Activated T-cell treated with anti-CD3 and anti-CD28 coated beads for 48 hours (primary cell): Measurements from ENCODE around the gene BCORL1.

ENCODE experiments used
- DNase-seq: peaks from one replicate; pipeline ENCODE4 v3.0.0-alpha.2; 2020; ENCODE audit warnings: low read depth

BCORL1 gene, protein sequence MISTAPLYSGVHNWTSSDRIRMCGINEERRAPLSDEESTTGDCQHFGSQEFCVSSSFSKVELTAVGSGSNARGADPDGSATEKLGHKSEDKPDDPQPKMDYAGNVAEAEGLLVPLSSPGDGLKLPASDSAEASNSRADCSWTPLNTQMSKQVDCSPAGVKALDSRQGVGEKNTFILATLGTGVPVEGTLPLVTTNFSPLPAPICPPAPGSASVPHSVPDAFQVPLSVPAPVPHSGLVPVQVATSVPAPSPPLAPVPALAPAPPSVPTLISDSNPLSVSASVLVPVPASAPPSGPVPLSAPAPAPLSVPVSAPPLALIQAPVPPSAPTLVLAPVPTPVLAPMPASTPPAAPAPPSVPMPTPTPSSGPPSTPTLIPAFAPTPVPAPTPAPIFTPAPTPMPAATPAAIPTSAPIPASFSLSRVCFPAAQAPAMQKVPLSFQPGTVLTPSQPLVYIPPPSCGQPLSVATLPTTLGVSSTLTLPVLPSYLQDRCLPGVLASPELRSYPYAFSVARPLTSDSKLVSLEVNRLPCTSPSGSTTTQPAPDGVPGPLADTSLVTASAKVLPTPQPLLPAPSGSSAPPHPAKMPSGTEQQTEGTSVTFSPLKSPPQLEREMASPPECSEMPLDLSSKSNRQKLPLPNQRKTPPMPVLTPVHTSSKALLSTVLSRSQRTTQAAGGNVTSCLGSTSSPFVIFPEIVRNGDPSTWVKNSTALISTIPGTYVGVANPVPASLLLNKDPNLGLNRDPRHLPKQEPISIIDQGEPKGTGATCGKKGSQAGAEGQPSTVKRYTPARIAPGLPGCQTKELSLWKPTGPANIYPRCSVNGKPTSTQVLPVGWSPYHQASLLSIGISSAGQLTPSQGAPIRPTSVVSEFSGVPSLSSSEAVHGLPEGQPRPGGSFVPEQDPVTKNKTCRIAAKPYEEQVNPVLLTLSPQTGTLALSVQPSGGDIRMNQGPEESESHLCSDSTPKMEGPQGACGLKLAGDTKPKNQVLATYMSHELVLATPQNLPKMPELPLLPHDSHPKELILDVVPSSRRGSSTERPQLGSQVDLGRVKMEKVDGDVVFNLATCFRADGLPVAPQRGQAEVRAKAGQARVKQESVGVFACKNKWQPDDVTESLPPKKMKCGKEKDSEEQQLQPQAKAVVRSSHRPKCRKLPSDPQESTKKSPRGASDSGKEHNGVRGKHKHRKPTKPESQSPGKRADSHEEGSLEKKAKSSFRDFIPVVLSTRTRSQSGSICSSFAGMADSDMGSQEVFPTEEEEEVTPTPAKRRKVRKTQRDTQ (N-terminal part only)

DNA sequence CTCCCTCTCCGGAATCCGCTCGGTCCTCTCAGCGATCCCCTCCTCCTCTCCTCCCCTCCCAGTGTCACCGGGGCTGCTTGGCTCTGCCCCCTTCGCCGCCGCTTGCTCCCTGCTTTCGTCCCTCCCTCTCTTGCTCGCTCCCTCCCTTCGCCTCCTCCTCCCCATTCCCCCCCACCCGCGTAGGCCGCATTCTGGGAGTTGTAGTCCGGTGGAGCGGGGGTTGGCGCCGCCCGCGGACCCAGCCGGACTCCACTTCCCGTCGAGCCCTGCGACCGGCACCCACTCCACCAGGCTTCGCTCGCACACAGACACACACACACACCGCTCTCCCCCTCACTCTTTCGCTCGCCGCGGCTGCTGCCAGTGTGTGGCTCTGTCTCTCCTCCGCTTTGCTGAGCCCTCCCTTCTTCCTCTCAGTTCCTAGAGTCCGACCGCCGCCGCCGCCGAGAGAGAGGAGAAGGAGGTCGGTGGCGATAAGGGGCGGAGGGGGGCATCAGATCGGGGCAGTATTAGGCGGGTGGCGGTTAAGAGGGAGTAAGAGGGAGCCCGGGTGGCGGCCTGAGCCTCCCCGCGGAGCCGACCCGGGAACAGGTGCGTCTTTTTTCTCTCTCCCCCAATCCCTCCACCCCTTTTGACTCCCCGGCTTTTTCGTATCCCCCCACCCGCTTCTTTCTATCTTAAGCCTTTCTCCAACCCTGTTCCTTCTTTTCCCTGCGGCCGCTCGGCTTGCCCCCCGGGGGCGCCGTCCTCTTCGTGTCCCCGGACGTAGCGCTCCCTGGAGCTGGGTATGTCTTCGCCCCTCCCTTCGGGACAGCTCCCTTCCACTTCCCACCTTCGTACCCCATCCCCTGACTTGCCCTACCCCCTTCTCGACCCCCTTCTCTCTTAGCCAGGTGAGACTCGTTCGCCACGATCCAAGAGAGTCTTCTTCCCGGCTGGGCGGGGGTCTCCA lies at the start of gene BCORL1:
Gene BCORL1 (plus strand): TSS at position 336 of the 952 bp plus-strand sequence. CDS start 22,597 bp downstream, outside the sequence.
- DNase-seq: peak; percentile 82

DNA sequence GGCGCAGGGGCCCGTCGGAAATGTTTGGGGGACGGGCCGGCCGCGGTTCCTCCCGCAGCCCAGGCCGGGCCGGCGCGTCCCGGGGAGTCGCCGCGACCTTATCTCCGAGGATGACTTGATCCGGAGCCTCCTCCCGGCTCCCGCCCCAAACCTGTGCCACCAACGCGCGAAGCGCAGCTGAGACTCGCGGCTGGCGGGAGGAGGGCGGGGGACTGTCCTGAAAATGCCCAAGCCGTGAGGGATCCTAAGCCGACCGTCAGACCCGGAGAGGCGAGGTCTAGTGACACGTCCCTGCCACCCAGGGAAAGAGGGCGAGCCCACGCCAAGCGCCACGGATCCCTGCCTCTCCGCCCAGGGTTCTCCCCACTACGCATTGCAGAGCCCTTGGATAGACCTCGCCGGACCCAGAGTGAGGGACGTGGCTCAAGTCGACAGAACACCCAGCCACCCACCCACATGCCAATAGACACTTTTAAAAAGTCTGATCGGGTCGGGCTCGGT lies 49.6 kb upstream of the BCORL1 start:
- DNase-seq: peak; percentile 4

DNA sequence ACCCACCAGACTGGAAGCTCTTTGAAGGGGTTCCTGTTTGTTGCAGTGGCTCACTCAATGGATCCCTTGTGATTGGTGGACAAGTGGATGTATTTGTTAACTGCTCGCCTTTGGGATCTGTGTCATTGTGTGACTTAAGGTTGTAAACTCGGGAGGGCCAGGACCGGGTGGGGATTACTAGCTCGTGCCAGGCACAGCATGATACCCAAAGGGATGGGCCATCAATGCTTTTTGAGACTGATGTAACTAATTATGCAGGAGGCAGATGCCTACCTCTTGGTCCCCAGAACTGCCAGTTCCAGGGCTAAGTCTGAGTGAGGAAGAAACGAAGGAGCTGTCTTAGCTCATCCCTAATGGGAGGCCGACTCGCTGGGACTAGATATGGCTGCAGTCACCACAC lies 48.7 kb upstream of the BCORL1 start:
- no peak for DNase-seq

DNA sequence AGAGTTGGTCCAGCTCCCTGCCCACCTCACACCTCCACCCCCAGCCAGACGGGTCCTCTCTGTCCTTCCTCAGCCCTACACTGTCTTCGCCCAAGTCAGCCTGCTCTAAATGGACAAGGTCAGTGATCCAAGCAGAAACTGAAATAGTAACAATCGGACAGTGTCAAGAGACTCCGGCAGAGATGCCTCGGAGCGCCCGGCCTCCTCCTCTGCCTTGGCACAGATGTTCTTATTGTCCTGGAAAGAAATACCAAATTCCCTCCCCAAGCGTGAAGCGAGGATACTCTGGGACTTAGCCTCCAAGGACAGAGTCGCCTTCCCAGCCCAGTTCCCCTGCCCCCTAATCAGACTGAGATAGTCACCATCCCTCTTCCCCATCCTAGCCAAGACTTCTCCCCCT lies 48.0 kb upstream of the BCORL1 start:
- no peak for DNase-seq

DNA sequence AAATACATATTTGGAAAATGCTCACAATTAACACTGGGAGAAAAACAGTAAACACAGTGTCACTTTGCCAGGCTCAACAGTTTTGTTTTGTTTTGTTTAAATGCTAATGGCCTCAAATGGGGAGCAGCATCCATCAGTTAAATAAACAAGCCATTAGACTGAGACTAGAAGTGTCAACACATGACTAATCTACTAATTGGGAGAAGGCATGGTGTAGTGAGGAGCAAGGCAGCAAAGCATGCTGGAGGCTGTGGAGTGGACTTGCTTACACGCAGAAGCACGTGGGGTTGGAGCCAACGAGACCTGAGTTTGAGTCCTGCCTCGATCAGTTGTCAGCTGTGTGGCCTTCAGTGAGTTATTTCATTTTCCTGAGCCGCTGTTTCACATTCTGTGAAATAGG lies 47.5 kb upstream of the BCORL1 start:
- no peak for DNase-seq

DNA sequence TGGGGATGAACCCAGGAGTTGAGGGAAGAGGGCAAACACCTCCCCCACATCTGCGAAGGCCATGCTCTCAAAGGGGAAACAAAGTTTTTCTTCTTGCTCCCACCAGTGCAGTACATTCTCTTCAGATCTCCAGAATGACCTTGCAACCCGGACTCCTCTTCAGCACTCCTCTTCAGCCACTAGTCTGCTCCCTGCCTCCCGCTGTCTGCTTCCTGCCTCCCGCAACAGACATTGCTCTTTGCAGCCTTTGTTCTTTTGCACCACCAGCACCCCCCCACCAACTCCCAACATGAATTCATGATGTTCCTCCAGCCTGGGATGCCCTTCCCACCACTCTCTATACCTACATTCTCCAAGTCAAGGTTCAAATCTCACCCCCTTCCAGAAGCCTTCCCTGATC lies 44.4 kb upstream of the BCORL1 start:
- DNase-seq: no peak

DNA sequence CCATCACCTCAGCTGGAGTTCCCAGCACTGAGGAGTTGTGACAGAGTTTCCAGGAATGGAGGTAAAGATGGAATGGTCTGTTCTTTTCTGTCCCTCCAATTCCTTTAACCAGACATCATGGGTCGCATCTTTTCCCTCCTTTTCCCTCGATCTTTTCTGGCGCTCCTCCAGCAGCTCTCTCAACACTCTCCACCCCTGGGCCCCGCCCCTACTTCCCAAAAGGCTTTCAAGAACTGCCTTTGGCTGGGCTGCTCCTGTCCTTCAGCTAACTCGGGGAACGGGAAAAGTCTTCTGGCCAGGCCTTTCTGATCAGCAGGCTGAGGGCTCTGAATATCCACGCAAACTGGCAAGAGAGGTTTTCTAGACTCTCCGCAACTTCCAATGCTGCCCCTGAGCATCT lies 42.4 kb upstream of the BCORL1 start:
- DNase-seq: no peak

DNA sequence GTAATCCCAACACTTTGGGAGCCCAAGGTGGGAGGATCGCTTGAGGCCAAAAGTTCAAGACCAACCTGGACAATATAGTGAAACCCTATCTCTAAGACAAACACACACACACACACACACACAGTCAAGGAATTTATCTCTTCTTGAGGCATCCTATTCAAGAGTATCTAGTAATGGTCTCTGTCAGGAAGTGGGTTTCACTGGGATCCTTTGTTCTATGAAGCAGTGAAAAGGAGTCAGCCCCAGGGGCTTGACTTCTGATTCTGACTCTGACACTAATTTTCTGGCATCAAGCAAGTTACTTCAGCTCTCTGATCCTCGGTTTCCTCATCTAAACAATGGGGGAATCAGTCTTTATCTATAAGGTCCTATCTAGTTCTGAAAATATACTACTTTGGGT lies 41.7 kb upstream of the BCORL1 start:
- no peak for DNase-seq

DNA sequence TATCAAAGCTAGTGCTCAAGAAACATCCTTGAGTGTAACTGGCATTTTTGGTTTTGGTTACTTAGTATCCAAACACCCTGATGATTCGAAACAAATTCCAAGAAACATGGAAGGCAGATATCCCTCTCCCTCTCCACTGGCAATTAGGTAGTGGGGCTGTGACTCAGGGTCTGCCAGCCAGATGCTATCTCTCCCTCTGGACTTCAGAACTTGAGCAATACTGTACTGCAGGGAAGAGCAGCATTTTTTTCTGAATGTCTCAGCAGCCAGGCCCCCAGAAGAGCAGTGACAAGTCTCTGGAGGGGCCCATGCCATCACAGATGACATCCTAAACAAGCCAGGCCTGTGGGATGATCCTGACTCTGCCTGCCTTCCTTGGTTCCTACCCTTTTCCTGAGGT lies 37.3 kb upstream of the BCORL1 start:
- DNase-seq: no peak

DNA sequence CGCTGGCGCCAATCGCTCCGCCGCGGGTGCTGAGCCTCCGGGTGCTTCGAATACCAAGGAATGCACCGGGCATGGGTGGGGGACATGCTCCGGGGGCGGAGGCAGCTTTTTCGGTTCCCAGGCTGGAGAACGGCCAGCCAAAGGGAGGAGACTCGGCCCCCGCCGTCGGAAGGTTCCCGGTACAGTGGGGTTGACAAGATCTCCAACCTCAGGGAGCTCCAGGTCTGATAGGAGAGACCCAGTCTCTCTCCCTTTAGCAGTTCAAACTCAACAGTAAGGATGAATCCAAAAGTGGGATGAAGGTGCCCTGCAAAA lies 29.1 kb upstream of the BCORL1 start:
- DNase-seq: no peak

DNA sequence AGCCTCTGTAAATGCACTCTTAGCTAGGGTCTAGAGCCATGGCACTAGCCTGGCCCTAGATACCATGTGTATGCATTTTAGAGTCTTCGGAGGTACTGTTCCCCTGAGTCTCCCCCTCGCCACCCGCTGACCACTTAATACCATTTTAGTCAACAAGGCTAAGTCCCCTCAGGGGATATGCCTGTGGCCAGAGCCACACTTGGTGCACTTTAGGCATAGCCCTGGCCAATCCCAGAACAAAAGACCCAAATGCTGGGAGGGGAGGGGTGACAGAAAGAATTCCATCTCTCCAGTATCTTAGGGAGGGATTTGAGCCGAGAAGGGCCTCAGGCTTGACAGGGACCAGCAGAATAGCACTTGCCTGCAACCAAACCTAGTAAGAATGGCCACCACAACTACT lies 28.6 kb upstream of the BCORL1 start:
- DNase-seq: no peak

DNA sequence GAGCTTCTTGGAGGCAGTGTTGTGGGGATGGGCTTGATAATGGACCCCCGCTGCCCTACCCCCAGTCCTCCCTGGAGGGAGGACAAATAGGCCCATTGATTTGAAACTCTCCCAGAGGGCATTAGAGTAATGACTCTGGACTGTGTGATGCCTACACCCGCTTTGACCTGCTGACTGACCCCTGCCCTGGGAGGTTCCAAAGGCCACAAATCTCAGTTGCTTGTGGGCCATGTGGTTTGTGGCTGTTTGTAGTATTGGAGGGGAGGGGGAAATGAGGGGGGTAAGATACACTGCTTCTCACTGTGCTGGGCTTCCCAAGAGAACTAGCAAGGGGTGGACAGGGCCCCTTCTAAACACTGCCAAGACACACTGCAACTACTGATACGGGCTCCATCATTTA lies 27.6 kb upstream of the BCORL1 start:
- DNase-seq: no peak

DNA sequence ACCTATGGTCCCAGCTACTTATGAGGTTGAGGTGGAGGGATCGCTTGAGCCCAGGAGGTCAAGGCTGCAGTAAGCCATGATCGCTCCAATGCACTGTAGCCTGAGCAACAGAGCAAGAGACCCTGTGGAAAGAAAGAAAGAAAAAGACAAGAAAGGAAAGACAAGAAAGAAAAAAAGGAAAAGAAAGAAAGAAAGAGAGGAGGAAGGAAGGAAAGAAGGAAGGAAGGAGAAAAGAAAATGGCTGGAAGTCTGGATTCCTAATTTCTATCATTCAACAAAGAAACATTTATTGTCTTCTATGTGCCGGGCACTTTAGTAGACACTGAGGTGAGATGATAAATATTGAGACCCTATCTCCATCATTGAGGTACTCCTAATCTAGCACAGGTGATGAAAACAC lies 26.8 kb upstream of the BCORL1 start:
- no peak for DNase-seq

DNA sequence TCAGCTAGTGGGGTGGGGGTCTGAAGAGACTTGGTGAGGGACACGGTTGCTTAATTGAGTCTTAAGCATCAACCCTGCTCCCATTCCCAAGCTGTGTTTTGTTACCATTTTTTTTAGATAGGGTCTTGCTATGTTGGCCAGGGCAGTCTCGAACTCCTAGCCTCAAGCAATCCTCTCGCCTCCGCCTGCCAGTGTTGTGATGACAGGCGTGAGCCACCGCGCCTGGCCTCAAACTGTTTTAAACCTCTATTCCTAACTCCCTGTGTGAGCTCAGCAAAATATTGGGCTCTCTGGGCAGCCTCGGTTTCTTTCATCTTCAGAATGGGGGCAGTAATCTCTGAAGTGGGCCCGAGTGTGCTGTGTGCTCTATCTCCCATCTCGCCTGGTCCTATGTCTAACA lies 26.3 kb upstream of the BCORL1 start:
- no peak for DNase-seq

DNA sequence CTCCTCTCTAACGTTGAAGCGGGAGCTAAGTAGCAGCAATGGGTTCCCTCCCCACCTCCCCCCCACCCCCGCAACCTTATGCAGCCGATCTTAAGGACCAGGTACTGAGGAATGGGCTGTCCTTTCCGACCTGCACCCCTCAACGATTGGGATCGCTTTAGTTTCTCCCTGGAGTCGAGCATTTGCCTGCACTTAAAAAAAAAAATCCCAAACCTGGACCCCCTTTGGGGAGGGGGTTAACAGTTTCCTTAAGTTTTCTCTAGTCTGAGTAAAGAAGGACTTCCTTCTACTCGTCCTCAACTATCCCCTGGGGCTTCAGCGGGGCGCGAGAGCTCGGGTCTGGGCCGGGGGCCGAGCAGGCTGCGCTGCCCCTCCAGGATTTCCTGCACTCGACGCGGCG lies 25.7 kb upstream of the BCORL1 start:
- no peak for DNase-seq

DNA sequence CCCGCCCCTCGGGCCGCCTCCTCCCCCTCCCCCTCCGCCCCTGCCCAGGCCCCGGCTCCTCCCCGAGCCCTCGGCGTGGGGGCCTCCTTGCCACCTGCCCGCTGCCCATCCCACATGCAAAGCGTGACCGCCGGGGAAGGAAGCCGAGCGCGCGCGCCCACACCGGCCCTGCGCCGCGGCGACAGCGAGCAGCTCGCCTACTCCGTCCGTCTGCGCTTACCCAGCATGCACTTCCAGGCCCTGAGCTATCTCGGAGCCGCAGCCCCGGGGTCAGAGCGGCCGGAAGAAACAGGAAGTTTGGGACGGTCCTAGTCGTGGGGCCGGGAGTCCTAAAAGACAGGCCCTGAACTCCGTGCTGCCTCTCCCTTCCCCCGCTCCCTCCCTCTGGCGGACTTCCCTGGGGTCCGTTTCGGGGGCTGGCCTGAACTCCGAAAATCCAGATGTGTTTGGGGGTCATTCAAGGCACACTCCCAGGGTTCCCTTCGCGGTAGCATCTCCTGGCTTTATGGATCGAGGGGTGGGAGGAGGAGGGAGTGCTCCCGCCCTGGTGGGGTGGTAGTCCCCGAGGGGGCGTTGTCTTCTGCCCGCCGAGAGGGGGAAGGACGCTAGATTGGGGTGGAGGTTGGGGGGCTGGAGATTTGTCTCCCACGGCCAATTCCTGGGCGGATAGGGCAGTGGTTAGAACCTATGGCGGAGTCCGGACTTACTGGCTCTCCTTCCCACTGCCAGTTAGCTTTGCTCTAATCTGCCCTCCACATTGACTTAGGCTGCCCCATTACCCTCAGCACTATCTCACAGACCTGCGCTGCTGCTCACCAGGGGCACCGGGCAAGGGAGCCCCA lies 25.0 kb upstream of the BCORL1 start:
- DNase-seq: peak; percentile 48

DNA sequence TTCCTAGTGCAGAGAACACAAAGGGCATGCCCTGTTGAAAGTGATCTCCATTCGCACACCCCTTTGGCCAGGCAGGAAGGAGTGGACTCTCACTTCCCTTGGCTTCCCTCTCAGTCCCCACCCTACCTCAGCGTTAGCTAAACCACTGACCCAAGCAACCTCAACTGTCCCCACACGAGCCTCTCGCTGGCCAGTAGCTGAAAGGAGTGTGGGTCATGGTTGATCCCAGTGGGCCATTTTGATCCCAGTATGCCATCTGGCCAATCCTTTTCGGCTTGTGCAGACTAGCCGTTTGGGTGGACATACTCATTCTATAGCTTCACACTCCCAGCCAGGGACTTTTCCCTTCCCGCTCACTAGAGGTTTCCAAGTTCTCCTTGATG lies 24.4 kb upstream of the BCORL1 start:
- no peak for DNase-seq

DNA sequence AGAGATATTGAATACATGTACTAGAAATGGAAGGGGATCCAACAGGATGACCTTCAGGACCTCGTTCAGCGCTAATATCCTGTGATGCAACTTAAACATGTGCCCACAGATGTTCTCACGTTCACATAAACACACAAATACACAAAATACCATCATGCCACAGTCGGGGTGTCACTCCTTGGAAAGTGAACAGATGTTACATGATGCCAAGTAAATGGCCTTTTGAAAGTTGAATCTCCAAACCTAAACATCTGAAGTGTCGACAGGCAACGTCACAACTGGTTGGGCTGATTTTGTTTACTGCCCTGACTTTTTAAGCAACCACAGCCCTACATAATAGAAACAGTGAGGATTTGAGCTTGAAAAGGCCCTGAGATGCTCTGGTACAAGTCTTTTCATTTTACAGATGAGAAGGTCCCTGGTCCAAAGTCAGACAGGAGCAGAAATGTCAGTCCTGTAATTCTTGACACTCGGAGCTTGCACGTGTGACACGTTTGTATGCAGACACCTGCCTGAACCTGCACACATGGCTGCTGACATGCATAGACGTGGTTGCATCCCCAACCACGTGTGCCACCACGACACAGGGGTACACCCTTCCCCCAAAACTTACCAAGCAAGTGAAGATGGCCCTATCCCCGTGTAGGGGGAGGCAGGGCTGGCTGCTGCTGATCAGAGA lies 23.5 kb upstream of the BCORL1 start:
- no peak for DNase-seq

DNA sequence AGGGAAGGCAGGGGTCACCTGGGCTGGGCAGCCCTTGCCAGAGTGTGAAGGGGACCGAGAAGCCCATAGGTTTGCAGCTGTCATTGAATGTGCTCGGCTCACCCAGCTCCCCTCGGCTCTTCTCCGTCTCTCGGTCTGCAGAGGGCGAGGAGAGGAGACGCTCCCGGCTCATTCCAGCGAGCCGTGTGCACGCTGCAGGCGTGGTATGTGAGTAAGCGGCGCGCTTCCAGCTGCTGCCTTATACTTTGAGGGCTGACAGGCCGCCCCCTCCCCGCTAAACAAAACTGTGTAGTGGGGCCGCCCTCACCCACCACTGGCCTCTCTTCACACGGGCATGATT lies 23.0 kb upstream of the BCORL1 start:
- DNase-seq: no peak
